ENCODE data around the gene CCL22. TPM values are rescaled to one million over a fixed set of nuclear protein-coding genes. Genes with fewer than 3 reads are reported as not detected.

Gene CCL22
- total RNA-seq, 1 donor from 2014 or later = 0.61 TPM

Other genes starting within 250 kb of the CCL22 start
- 123 and 125 TPM in 2 replicates for gene PSME3IP1, start 172.7 kb upstream of the CCL22 start, total RNA-seq
- 30.2 and 34.8 TPM in 2 replicates for gene RSPRY1, start 172.5 kb upstream of the CCL22 start, total RNA-seq
- 36.2 TPM in 2 replicates for gene ARL2BP, start 113.5 kb upstream of the CCL22 start, total RNA-seq
- gene PLLP, start 74.1 kb upstream of the CCL22 start, total RNA-seq = 0.23 and 0.41 TPM in 2 replicates
- not detected in 2 replicates for gene CX3CL1, start 13.7 kb downstream of the CCL22 start, total RNA-seq
- gene CCL17, start 46.0 kb downstream of the CCL22 start, total RNA-seq = not detected in 2 replicates
- 56.5 and 63.9 TPM in 2 replicates for gene CIAPIN1, start 88.6 kb downstream of the CCL22 start, total RNA-seq
- gene COQ9, start 88.7 kb downstream of the CCL22 start, total RNA-seq = 38.3 and 39.7 TPM in 2 replicates
- gene POLR2C, start 103.9 kb downstream of the CCL22 start, total RNA-seq = 63.3 and 64.3 TPM in 2 replicates
- gene DOK4, start 127.7 kb downstream of the CCL22 start, total RNA-seq = 1.3 and 1.4 TPM in 2 replicates
- gene CCDC102A, start 177.8 kb downstream of the CCL22 start, total RNA-seq = 9.3 and 10.1 TPM in 2 replicates
- 2.4 and 2.7 TPM in 2 replicates for gene ADGRG5, start 183.9 kb downstream of the CCL22 start, total RNA-seq